Spleen (tissue), 11 donors: ENCODE results near the gene AKAP9. TPM values are rescaled to one million over a fixed set of nuclear protein-coding genes. Genes with fewer than 3 reads are reported as not detected.

ENCODE experiments used
- DNase-seq: peaks from one replicate; pipeline ENCODE4 v3.0.0-alpha.2; 2020
- H3K27ac ChIP-seq, 8 donors: fragments of 200-600 bp; sonication (generic) in 7 of 8; 1 replicate in 4 of 8; 2 replicates in 4 of 8; pipeline versions ENCODE4 v1.5.0 to v1.8.0; 2016 to 2021; ENCODE audit warnings: inconsistent platforms in 4 of 8, mild to moderate bottlenecking in 4 of 8, moderate library complexity in 1 of 8
- H3K27me3 ChIP-seq, 7 donors: fragments of 200-600 bp; sonication (generic) in 6 of 7; replicated peaks in 1 of 7; 1 replicate in 4 of 7; 2 replicates in 3 of 7; pipeline versions ENCODE4 v1.5.0 to v1.8.0; 2016 to 2021; ENCODE audit warnings: inconsistent platforms in 3 of 7, mild to moderate bottlenecking in 1 of 7
- H3K36me3 ChIP-seq, 6 donors: fragments of 200-600 bp; sonication (generic) in 5 of 6; 1 replicate in 4 of 6; 2 replicates in 2 of 6; pipeline versions ENCODE4 v1.5.0 to v1.8.0; 2016 to 2021; ENCODE audit warnings: inconsistent platforms in 2 of 6
- H3K4me1 ChIP-seq, 6 donors: fragments of 200-600 bp; sonication (generic) in 5 of 6; 1 replicate in 3 of 6; 2 replicates in 3 of 6; pipeline versions ENCODE4 v1.5.0 to v1.8.0; 2016 to 2021; ENCODE audit warnings: inconsistent platforms in 3 of 6
- H3K4me3 ChIP-seq, 8 donors: fragments of 200-600 bp; sonication (generic) in 7 of 8; 1 replicate in 4 of 8; 2 replicates in 4 of 8; pipeline versions ENCODE4 v1.5.0 to v1.8.0; 2016 to 2021; ENCODE audit warnings: inconsistent platforms in 4 of 8, mild to moderate bottlenecking in 4 of 8, moderate library complexity in 2 of 8
- H3K9me3 ChIP-seq, 8 donors: fragments of 200-600 bp; sonication (generic) in 7 of 8; 1 replicate in 4 of 8; 2 replicates in 4 of 8; pipeline versions ENCODE4 v1.5.0 to v1.8.0; 2016 to 2021; ENCODE audit warnings: inconsistent platforms in 4 of 8
- CTCF ChIP-seq, 11 experiments: fragments of 200-600 bp in 7 of 11; fragments of 450-650 bp in 4 of 11; sonication (generic) in 4 of 11; IDR thresholded peaks in 8 of 11; conservative IDR thresholded peaks in 3 of 11; 1 replicate in 7 of 11; 2 replicates in 4 of 11; pipeline versions ENCODE4 v1.4.0 to v1.8.0; 2016 to 2021; ENCODE audit warnings: antibody characterized with exemption in 11 of 11, inconsistent platforms in 4 of 11, mild to moderate bottlenecking in 1 of 11
- POLR2A ChIP-seq, 3 donors: fragments of 450-650 bp; IDR thresholded peaks; one replicate each; pipeline ENCODE4 v1.5.1; 2017; ENCODE audit warnings: antibody characterized with exemption in 3 of 3, mild to moderate bottlenecking in 1 of 3
- POLR2AphosphoS5 ChIP-seq, 3 donors: sonication (generic); formaldehyde crosslinking; IDR thresholded peaks; one replicate each; pipeline ENCODE4 v1.5.1; 2017; ENCODE audit warnings: antibody characterized with exemption in 3 of 3
- WGBS, 5 donors: extraction: QIAGEN DNeasy Blood & Tissue Kit in 3 of 5; methylation state at CpG; one replicate each; pipeline versions ENCODE4 v1.1.5 to v1.1.7; 2013 to 2018; 5-methylcytosine and 5-hydroxymethylcytosine counted together
- intact Hi-C: fragments of 100-400 bp; cut with DNase I; formaldehyde crosslinking; loops from one replicate; pipeline ENCODE4 v1.15.0; 2023; ENCODE audit warnings: low total_unique reads
- polyA plus RNA-seq, 3 donors: library from polyadenylated mRNA; stranded (reverse); fragments of 200-250 nt; gene quantifications; one replicate each; pipeline ENCODE4 v1.2.1, GENCODE V29; 2013
- total RNA-seq, 7 donors: library from RNA; depleted of rRNA in 3 of 7; stranded (reverse); fragments of >200 nt in 3 of 7; fragmentation: NEBNext Ultra II Directional in 4 of 7; extraction: Animal tissue kit (Norgen Biotek cat#: 25700) in 4 of 7; gene quantifications; one replicate each; pipeline versions ENCODE4 v1.1.0 to v1.2.1, GENCODE V29; 2016 to 2021
- donor health status: healthy with polysubstance abuse.
- donor health status: DM: no; HTN: no; CAD: no; lungs with moderate emphysema.
- donor health status: DM: no; HTN: no; CAD: no.
- donor health status: Bipolar disorder and iron deficiency.
- donor health status: healthy.
- donor health status: DM: no; HTN: no; CAD: no.
- donor health status: DM: yes; HTN: yes; CAD: no.

The AKAP9 gene
- total and polyA plus RNA-seq, 10 donors: 7.5 to 100 (median 68.5) TPM

- H3K9me3 ChIP-seq: no peaks in the 10 kb centered on the region
- intact Hi-C loops: no loop called here
- DNase-seq: no peak
- H3K27me3 ChIP-seq: no peaks in the 10 kb centered on the region
- no peak for TF ChIP-seq POLR2AphosphoS5 (IDR thresholded peaks at IDR 0.05)
- TF ChIP-seq CTCF (IDR thresholded peaks at IDR 0.05 in 8 of 11, conservative IDR thresholded peaks at IDR 0.05 in 3 of 11): no peak
- TF ChIP-seq POLR2A (IDR thresholded peaks at IDR 0.05): no peak
- H3K27ac ChIP-seq: peak overlapping the region; percentile 88 to 97 (median 97)
- WGBS, 5 donors: 34 to 42% (median 42%) methylated on average over 15 of the region's 15 CpGs
- H3K4me3 ChIP-seq: peak overlapping the region; percentile 74 to 98 (median 92)
- peaks cover 4 to 48% (median 27%) of the 10 kb centered on the region in 6 donors for H3K4me1 ChIP-seq
- H3K36me3 ChIP-seq: peaks cover 3 to 28% (median 6%) of the 10 kb centered on the region in 6 donors
Observed at GRCh38 chr7:92133133-92133736, 192.6 kb downstream of the AKAP9 start.

DNA sequence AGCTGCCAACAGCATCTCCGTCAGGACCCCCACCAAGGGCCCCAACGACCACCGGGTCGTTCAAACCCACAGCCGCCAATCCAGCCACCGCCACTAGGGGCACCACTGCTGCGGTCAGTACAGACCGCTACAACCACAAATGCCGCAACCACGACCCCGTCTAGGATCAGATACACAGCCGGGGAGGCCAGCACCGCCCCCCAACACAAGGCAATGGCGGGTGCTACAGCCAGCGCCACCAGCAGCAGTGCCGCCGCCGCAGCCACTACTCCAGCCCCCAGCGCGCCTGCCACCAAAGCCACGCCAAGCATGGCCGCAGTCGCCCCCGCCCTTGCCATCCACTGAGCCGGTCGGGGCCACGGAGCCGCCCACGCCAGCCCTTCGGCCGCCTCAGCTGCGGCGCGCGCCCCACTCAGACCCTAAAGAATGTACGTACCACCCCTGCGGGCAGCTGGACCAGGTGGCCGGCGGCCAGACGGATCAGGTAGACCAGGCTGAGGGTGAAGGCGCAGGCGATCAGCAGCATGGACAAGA is 193.1 kb downstream of the AKAP9 start:
- intact Hi-C loops: no loop called here
- peak overlapping the region; percentile 88 to 97 (median 97) for H3K27ac ChIP-seq

DNA sequence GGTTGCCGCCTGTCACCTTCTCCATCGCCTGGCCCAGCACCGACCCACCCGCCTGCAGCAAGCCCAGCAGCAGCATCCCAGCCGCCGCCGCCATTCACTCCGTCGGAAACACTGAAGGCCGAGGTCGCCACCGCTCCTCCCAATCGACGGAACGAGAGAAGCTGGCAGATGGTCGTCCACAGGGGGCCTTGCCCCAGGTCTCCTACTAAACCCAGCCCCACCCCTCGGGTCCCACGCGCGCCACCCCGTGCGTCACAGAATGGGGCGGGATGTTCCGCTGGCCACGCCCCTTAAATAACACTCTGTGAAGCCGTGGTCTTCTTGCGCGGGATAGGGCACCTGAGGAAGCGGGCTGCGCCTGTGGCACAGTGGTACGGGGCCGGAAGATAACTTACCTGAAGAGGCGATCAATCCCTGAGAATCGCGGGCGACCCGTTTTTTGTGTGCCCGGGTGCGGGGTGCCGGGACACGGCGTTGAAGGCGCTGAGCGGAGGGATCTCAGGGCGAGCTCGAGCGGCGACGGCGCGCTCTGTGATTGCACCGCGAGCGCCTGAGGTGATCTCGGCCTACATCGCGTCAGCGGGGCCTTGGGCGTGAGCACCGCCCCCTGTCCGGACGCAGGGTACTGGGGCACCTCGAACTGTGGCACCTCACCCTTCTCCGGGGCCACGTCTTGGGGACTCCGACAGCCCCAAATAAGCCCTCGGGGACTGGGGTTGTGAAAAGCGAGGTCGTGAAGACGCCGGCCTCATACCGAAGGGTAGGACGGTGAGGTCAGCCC is 193.8 kb downstream of the AKAP9 start, which contains the start of gene CYP51A1:
TSS of gene CYP51A1 (minus strand) at position 207 of the 781 bp plus-strand sequence. CDS start at position 94, 113 bp downstream.
- no peaks in the 10 kb centered on the region for H3K9me3 ChIP-seq
- WGBS, 5 donors: 0 to 6% (median 1%) methylated on average over 23 to 73 of the region's 73 CpGs
- H3K4me1 ChIP-seq: peaks cover 4 to 48% (median 27%) of the 10 kb centered on the region in 6 donors
- intact Hi-C loops: no loop called here
- peak; percentile 97 for DNase-seq
- H3K36me3 ChIP-seq: peaks cover 0 to 16% (median 0%) of the 10 kb centered on the region in 6 donors
- TF ChIP-seq POLR2A (IDR thresholded peaks at IDR 0.05): peak; percentile 20 to 80 (median 34)
- TF ChIP-seq CTCF (IDR thresholded peaks at IDR 0.05 in 8 of 11, conservative IDR thresholded peaks at IDR 0.05 in 3 of 11): peak in 4 of 11 experiments; percentile 6 to 45 (median 24)
- peak; percentile 89 to 97 (median 95) for TF ChIP-seq POLR2AphosphoS5 (IDR thresholded peaks at IDR 0.05)
- peak within 1 kb of the TSS; percentile 74 to 98 (median 92) for H3K4me3 ChIP-seq
- H3K27me3 ChIP-seq: no peaks in the 10 kb centered on the region
- H3K27ac ChIP-seq: peak within 1 kb of the TSS; percentile 88 to 97 (median 97)

More for the DNA sequence above, 193.1 kb downstream of the AKAP9 start:
- Histone ChIP-seq H3K4me3 (peak overlapping the region; percentile 74 to 98 (median 92)), H3K27me3 (no peaks in the 10 kb centered on the region), H3K4me1 (peaks cover 4 to 48% (median 27%) of the 10 kb centered on the region in 6 donors), H3K9me3 (no peaks in the 10 kb centered on the region), H3K36me3 (peaks cover 0 to 23% (median 2%) of the 10 kb centered on the region in 6 donors)
- peak; percentile 92 for DNase-seq
- TF ChIP-seq CTCF (IDR thresholded peaks at IDR 0.05 in 8 of 11, conservative IDR thresholded peaks at IDR 0.05 in 3 of 11) (peak; percentile 50 to 91 (median 81)), POLR2A (IDR thresholded peaks at IDR 0.05) (no peak), POLR2AphosphoS5 (IDR thresholded peaks at IDR 0.05) (no peak)
- WGBS, 5 donors: 0 to 1% (median 0%) methylated on average over 7 to 42 of the region's 42 CpGs
